HL-60 (cell line): ENCODE data around the gene HS6ST3.

Experiments used
- DNase-seq, 2 experiments: peaks; one replicate each; pipeline ENCODE4 v3.0.0-alpha.2; 2010 to 2020; ENCODE audit warnings: low read depth in 1 of 2, low spot score in 1 of 2
- H3K27ac ChIP-seq: fragments of 250-450 bp; sonication (Bioruptor Pico); replicated peaks from 2 replicates; pipeline ENCODE4 v1.5.1; 2020; ENCODE audit warnings: mild to moderate bottlenecking, moderate library complexity
- H3K27me3 ChIP-seq: fragments of 250-450 bp; sonication (Bioruptor Pico); 2 replicates; pipeline ENCODE4 v1.5.1; 2021; ENCODE audit warnings: mild to moderate bottlenecking, moderate library complexity; ENCODE audit not compliant: insufficient read depth, poor library complexity, severe bottlenecking
- H3K4me3 ChIP-seq: replicated peaks from 2 replicates; pipeline ENCODE4 v1.5.1; 2011; ENCODE audit warnings: mild to moderate bottlenecking, control low read depth, low read length; ENCODE audit not compliant: insufficient read depth
- GABPA ChIP-seq: IDR thresholded peaks from 2 replicates; pipeline ENCODE4 v1.6.1; 2012; ENCODE audit warnings: low read depth
- POLR2AphosphoS5 ChIP-seq: IDR thresholded peaks from 2 replicates; pipeline ENCODE4 v1.6.1; 2012; ENCODE audit warnings: low read depth
- SPI1 ChIP-seq: IDR thresholded peaks from 2 replicates; pipeline ENCODE4 v1.6.1; 2012; ENCODE audit warnings: low read depth, mild to moderate bottlenecking, borderline replicate concordance
- TF ChIP-seq, protein P1 (sequence below): IDR thresholded peaks from 2 replicates; pipeline ENCODE4 v1.6.1; 2012; ENCODE audit warnings: low read depth; ENCODE audit not compliant: insufficient replicate concordance
- TF ChIP-seq, protein P2 (sequence below): IDR thresholded peaks from one replicate; pipeline ENCODE4 v1.5.1; 2011; ENCODE audit warnings: low read length, control low read depth, inconsistent platforms; ENCODE audit not compliant: insufficient read depth

HS6ST3 gene

DNA sequence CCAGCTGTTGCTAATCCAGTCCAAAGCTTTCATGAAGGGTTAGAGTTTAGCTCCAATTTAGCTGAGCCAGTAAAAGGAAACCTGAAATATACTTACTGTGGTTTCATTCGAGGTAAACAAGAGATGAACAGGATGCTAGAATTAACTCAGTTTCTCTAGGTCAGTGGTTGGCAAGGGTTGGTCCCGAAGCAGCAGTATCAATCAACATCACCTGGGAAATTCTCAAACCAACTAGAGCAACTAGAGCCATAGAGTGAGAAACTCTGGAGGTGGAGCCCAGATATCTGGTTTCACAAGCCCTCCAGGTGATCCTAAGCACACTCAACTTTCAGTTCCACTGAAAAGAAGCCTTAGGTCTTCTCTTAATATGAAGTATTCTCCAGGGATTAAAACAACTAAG is 527.6 kb downstream of the HS6ST3 start:
- no peak for DNase-seq
- H3K27me3 ChIP-seq, result no peaks in the 10 kb centered on the region
- TF ChIP-seq, protein P1, sequence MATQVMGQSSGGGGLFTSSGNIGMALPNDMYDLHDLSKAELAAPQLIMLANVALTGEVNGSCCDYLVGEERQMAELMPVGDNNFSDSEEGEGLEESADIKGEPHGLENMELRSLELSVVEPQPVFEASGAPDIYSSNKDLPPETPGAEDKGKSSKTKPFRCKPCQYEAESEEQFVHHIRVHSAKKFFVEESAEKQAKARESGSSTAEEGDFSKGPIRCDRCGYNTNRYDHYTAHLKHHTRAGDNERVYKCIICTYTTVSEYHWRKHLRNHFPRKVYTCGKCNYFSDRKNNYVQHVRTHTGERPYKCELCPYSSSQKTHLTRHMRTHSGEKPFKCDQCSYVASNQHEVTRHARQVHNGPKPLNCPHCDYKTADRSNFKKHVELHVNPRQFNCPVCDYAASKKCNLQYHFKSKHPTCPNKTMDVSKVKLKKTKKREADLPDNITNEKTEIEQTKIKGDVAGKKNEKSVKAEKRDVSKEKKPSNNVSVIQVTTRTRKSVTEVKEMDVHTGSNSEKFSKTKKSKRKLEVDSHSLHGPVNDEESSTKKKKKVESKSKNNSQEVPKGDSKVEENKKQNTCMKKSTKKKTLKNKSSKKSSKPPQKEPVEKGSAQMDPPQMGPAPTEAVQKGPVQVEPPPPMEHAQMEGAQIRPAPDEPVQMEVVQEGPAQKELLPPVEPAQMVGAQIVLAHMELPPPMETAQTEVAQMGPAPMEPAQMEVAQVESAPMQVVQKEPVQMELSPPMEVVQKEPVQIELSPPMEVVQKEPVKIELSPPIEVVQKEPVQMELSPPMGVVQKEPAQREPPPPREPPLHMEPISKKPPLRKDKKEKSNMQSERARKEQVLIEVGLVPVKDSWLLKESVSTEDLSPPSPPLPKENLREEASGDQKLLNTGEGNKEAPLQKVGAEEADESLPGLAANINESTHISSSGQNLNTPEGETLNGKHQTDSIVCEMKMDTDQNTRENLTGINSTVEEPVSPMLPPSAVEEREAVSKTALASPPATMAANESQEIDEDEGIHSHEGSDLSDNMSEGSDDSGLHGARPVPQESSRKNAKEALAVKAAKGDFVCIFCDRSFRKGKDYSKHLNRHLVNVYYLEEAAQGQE, result no peak
- no peak for TF ChIP-seq SPI1
- TF ChIP-seq, protein P2, sequence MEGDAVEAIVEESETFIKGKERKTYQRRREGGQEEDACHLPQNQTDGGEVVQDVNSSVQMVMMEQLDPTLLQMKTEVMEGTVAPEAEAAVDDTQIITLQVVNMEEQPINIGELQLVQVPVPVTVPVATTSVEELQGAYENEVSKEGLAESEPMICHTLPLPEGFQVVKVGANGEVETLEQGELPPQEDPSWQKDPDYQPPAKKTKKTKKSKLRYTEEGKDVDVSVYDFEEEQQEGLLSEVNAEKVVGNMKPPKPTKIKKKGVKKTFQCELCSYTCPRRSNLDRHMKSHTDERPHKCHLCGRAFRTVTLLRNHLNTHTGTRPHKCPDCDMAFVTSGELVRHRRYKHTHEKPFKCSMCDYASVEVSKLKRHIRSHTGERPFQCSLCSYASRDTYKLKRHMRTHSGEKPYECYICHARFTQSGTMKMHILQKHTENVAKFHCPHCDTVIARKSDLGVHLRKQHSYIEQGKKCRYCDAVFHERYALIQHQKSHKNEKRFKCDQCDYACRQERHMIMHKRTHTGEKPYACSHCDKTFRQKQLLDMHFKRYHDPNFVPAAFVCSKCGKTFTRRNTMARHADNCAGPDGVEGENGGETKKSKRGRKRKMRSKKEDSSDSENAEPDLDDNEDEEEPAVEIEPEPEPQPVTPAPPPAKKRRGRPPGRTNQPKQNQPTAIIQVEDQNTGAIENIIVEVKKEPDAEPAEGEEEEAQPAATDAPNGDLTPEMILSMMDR, result no peak
- TF ChIP-seq POLR2AphosphoS5, result no peak
- no peak for TF ChIP-seq GABPA
- H3K27ac ChIP-seq, result no peak overlapping the region
- no peak overlapping the region for H3K4me3 ChIP-seq

DNA sequence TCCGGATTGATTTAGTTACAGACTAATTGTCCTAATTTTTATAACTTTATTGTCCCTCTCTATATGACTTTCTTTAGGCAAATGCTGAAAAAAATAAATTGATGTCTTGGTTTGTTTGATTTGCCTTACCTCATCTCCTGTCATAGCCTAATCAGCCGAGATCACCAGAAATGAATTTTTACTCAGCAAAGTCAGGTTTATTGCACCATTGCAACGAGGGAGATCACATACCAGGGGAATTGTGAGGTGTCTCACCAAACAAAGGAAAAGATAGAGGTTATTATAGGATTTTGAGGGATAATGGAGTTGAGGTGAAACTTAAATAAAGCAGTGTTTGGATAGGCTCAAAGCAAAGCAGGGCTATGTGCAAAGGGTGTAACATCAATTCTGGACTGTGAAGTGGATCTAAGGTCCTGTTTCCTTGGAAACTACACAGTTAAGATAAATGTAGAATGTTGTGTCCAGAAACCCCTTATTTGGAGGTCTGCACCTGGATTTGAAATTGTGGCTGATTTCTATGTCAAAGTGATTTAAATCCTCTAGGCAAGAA is 531.8 kb downstream of the HS6ST3 start:
- TF ChIP-seq POLR2AphosphoS5 (no peak), SPI1 (no peak), GABPA (no peak)
- TF ChIP-seq, protein P1, result no peak
- TF ChIP-seq, protein P2, result no peak
- H3K27me3 ChIP-seq, result no peaks in the 10 kb centered on the region
- no peak for DNase-seq
- H3K27ac ChIP-seq, result no peak overlapping the region
- no peak overlapping the region for H3K4me3 ChIP-seq

DNA sequence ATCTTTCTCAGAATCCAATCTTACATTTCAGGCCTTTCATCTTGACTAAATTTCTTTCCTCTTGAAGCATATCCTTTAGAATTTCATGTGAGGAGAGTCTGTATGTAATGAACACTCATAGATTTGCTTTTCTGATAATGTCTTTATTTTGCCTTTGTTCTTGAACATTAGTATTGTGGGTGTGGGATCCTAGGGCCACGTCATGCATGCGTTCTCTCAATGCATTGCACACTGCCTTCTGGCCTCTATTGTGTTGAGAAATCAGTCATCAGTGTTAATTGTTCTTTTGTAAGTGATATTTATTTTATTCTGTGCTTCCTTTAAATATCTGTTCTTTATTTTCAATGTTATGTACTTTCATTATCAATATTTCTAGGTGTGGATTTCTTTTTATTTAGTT is 539.4 kb downstream of the HS6ST3 start:
- no peak for DNase-seq
- H3K27ac ChIP-seq, result no peak overlapping the region
- H3K4me3 ChIP-seq, result no peak overlapping the region
- no peak for TF ChIP-seq SPI1
- no peak for TF ChIP-seq POLR2AphosphoS5
- TF ChIP-seq, protein P1, result no peak
- TF ChIP-seq, protein P2, result no peak
- TF ChIP-seq GABPA, result no peak
- H3K27me3 ChIP-seq, result no peaks in the 10 kb centered on the region
